Neural crest cell (in vitro differentiated cells): Measurements from ENCODE around the gene HMCN2. TPM values are rescaled to one million over a fixed set of nuclear protein-coding genes. Genes with fewer than 3 reads are reported as not detected.

ENCODE experiments used
- DNase-seq: peaks from one replicate; pipeline ENCODE4 v3.0.0; 2021; ENCODE audit warnings: low read depth, mixed read lengths, low spot score
- H3K27ac Mint-ChIP-seq: one replicate; pipeline ENCODE4 v1.8.0; 2021; ENCODE audit warnings: mild to moderate bottlenecking, mixed read lengths; ENCODE audit not compliant: unreplicated experiment
- H3K27me3 Mint-ChIP-seq: 2 replicates; pipeline ENCODE4 v1.8.0; 2021; ENCODE audit warnings: low read depth, mild to moderate bottlenecking, mixed read lengths
- H3K36me3 Mint-ChIP-seq: 2 replicates; pipeline ENCODE4 v1.8.0; 2021; ENCODE audit warnings: low read depth, mild to moderate bottlenecking, mixed read lengths
- H3K4me1 Mint-ChIP-seq: 2 replicates; pipeline ENCODE4 v1.8.0; 2021; ENCODE audit warnings: mixed read lengths
- H3K4me3 Mint-ChIP-seq: one replicate; pipeline ENCODE4 v1.8.0; 2021; ENCODE audit warnings: mild to moderate bottlenecking, mixed read lengths
- H3K9me3 Mint-ChIP-seq: 2 replicates; pipeline ENCODE4 v1.8.0; 2021; ENCODE audit warnings: mixed read lengths
- total RNA-seq: library from RNA; stranded (reverse); gene quantifications from 2 replicates; pipeline ENCODE4 v1.2.1, GENCODE V29; 2021
- TF ChIP-seq, protein P1 (sequence below): fragments of 200-600 bp; sonication (generic); conservative IDR thresholded peaks from 2 replicates; pipeline ENCODE4 v1.5.0; 2021; ENCODE audit warnings: antibody characterized with exemption, mild to moderate bottlenecking

HMCN2 gene
- total RNA-seq, 1 donor from 2014 or later, result not detected

DNA sequence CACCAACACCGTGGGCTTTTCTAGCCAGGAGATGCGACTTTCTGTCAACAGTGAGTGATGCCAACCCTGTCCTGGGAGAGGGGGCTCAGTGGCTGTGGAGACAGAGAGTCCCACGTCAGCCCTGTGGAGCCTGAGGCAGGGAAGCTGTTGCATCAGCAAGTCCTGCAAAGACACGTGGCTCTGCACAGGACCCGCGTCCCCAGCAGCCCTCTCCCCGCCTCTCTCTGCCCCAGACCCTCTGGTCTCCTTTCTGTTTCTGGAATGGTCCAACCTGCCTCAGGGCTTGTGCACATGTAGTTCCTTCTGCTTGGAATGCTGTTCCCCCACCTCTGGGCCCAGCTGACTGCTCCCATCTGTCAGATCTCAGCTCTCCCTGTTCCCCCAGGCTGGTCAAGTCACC, 60.4 kb downstream of the HMCN2 start:
- H3K27ac Mint-ChIP-seq, result no peak overlapping the region
- H3K27me3 Mint-ChIP-seq, result peaks cover 43% of the 10 kb centered on the region
- H3K4me3 Mint-ChIP-seq, result no peak overlapping the region
- DNase-seq, result no peak
- peaks cover 8% of the 10 kb centered on the region for H3K4me1 Mint-ChIP-seq
- H3K9me3 Mint-ChIP-seq, result no peaks in the 10 kb centered on the region
- TF ChIP-seq, protein P1, sequence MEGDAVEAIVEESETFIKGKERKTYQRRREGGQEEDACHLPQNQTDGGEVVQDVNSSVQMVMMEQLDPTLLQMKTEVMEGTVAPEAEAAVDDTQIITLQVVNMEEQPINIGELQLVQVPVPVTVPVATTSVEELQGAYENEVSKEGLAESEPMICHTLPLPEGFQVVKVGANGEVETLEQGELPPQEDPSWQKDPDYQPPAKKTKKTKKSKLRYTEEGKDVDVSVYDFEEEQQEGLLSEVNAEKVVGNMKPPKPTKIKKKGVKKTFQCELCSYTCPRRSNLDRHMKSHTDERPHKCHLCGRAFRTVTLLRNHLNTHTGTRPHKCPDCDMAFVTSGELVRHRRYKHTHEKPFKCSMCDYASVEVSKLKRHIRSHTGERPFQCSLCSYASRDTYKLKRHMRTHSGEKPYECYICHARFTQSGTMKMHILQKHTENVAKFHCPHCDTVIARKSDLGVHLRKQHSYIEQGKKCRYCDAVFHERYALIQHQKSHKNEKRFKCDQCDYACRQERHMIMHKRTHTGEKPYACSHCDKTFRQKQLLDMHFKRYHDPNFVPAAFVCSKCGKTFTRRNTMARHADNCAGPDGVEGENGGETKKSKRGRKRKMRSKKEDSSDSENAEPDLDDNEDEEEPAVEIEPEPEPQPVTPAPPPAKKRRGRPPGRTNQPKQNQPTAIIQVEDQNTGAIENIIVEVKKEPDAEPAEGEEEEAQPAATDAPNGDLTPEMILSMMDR, result no peak
- no peaks in the 10 kb centered on the region for H3K36me3 Mint-ChIP-seq

DNA sequence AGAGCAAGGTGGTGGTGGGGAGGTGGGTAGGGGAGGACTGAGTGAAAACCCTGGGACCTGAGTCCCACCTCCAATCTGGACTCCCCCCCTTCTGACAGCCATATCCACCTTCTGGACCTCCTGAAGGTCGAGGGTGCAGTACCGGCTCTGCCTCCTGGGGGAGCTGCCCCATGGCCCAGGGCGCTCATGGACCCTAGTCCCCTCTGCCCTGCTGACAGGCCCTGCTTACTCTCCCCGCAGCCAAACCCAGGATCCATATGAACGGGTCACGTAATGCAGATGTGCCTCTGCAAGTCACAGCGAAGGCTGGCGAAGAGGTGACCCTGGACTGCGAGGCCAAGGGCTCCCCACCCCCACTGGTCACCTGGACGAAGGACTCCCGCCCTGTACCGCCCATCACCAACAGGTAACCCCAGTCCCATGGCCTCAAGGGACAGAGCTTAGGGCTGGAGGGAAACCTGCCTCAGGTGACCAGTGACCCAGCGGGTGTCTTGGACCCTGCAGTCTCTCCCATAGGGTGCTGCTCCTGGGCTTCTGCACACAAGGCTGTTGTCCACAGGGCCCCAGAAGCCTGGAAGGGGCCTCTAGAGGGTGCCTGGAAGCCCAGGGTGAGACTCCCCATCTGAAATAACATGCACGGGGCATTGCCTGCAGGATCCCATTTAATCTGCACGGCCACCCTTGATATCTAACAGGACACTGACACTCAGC, 61.7 kb downstream of the HMCN2 start:
- Mint-ChIP-seq H3K4me1 (peaks cover 8% of the 10 kb centered on the region), H3K36me3 (no peaks in the 10 kb centered on the region), H3K4me3 (no peak overlapping the region), H3K27ac (no peak overlapping the region), H3K9me3 (no peaks in the 10 kb centered on the region), H3K27me3 (peaks cover 32% of the 10 kb centered on the region)
- TF ChIP-seq, protein P1, result peak; percentile 41
- DNase-seq, result no peak

DNA sequence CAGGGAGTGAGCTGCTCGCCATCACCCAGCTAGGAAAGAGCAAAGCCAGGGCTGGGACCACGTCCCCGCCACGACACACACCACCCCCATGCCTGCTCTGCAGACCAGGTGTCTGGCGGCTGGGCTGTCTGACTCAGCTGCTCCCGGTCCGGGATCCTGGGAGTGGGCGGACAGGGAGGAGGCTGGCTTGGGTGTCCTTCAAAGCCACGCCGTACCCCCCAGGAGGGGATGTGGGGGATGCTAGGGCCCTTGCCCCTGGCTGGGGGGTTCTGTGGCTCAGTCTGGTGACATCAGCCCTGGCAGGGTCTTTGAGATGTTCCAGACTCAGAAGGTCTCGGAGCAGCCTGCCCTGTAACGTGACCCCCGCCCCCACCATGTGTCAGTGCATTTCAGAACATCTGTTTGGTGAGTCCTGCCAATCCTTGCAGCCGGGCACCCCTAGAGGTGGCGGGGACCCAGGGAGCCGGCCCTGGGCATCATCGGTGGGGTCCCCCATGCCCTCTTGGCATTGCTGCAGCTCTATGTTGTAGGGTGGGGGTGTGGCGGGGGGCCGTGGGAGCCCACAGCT, 62.3 kb downstream of the HMCN2 start:
- Mint-ChIP-seq H3K27me3 (peaks cover 25% of the 10 kb centered on the region), H3K36me3 (no peaks in the 10 kb centered on the region), H3K9me3 (no peaks in the 10 kb centered on the region), H3K4me1 (peaks cover 8% of the 10 kb centered on the region), H3K4me3 (no peak overlapping the region), H3K27ac (no peak overlapping the region)
- no peak for DNase-seq
- TF ChIP-seq, protein P1, result no peak

DNA sequence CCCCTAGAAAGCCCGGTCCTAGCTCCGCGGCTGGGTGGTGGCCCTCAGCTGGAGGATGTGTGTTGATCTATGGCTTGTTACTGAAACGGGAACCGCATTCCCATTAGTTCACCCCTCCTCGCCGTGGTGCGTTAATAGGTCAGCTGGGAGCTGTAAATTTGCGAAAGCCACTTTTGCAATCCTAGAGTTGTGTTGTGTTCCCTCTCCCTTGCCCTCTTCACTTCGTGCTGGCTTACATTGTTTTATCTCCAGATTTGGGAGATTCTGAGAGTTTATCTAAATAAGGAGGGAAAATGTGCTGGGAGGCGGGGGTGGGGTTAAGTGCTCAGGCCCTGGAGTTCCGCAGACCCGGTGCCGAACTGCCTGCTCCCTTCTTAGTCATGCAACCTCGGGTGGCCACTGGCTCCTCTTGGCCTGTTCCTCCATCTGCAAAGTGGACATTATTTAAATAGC, 62.8 kb downstream of the HMCN2 start:
- H3K27ac Mint-ChIP-seq, result no peak overlapping the region
- no peak for DNase-seq
- H3K36me3 Mint-ChIP-seq, result no peaks in the 10 kb centered on the region
- H3K4me3 Mint-ChIP-seq, result no peak overlapping the region
- TF ChIP-seq, protein P1, result no peak
- H3K4me1 Mint-ChIP-seq, result peaks cover 8% of the 10 kb centered on the region
- peaks cover 20% of the 10 kb centered on the region for H3K27me3 Mint-ChIP-seq
- no peaks in the 10 kb centered on the region for H3K9me3 Mint-ChIP-seq

DNA sequence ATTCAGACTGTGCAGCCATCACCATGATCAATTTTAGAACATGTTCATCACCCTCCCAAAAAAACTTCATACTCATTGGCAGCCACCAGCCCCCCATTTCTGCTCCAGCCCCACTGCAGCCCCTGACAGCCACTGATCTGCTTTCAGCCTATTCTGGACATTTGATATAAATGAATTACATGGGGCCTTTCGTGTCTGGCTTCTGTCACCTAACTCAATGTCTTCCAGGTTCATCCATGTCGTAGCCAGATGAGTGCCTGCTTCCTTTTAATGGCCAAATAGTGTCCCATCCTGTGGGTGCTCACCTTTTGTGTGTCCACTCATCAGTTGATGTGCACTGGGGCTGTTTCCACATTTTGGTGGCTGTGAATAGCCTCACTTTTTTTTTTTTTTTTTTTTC, 63.5 kb downstream of the HMCN2 start:
- Mint-ChIP-seq H3K4me1 (peaks cover 8% of the 10 kb centered on the region), H3K9me3 (no peaks in the 10 kb centered on the region), H3K4me3 (no peak overlapping the region), H3K36me3 (no peaks in the 10 kb centered on the region), H3K27ac (no peak overlapping the region), H3K27me3 (peaks cover 17% of the 10 kb centered on the region)
- no peak for DNase-seq
- TF ChIP-seq, protein P1, result no peak
